GM23338 (cell line): ENCODE data around the gene RAD21L1. TPM values are rescaled to one million over a fixed set of nuclear protein-coding genes. Genes with fewer than 3 reads are reported as not detected.

Experiments
- ATAC-seq: fragments of 200-7000 bp; cut with Tn5 transposase; 3 replicates; pipeline ENCODE4 v1.9.1; 2020
- DNase-seq: peaks from one replicate; pipeline ENCODE4 v3.0.0-alpha.2; 2015; ENCODE audit warnings: low spot score
- H2AFZ ChIP-seq: fragments of 200-600 bp; sonication (generic); 2 replicates; pipeline ENCODE4 v1.8.0; 2016; ENCODE audit warnings: antibody characterized with exemption, mild to moderate bottlenecking, moderate library complexity
- H3F3A ChIP-seq: fragments of 200-600 bp; sonication (generic); replicated peaks from 2 replicates; pipeline ENCODE4 v1.8.0; 2017; ENCODE audit warnings: antibody characterized with exemption, mixed run types, low read depth
- H3K27ac ChIP-seq: fragments of 200-600 bp; sonication (generic); 2 replicates; pipeline ENCODE4 v1.6.1; 2016; ENCODE audit warnings: low read depth
- H3K27me3 ChIP-seq: fragments of 200-600 bp; sonication (generic); 2 replicates; pipeline ENCODE4 v1.8.0; 2016; ENCODE audit warnings: mild to moderate bottlenecking, mixed run types, moderate library complexity; ENCODE audit not compliant: insufficient read depth
- H3K36me3 ChIP-seq: fragments of 200-600 bp; sonication (generic); 2 replicates; pipeline ENCODE4 v1.8.0; 2016; ENCODE audit warnings: mild to moderate bottlenecking; ENCODE audit not compliant: insufficient read depth
- H3K4me1 ChIP-seq: fragments of 200-600 bp; sonication (generic); 2 replicates; pipeline ENCODE4 v1.8.0; 2016; ENCODE audit warnings: mild to moderate bottlenecking, moderate library complexity; ENCODE audit not compliant: insufficient read depth
- H3K4me2 ChIP-seq: fragments of 200-600 bp; sonication (generic); 2 replicates; pipeline ENCODE4 v1.7.1; 2017; ENCODE audit warnings: mixed run types
- H3K4me3 ChIP-seq: fragments of 200-600 bp; sonication (generic); 2 replicates; pipeline ENCODE4 v1.6.1; 2016; ENCODE audit warnings: mixed run types
- H3K79me2 ChIP-seq: fragments of 200-600 bp; sonication (generic); replicated peaks from 2 replicates; pipeline ENCODE4 v1.8.0; 2017; ENCODE audit warnings: mild to moderate bottlenecking; ENCODE audit not compliant: insufficient read depth
- H3K9me2 ChIP-seq: fragments of 200-600 bp; sonication (generic); 2 replicates; pipeline ENCODE4 v1.8.0; 2017; ENCODE audit not compliant: insufficient read depth
- H4K20me1 ChIP-seq: fragments of 200-600 bp; sonication (generic); replicated peaks from 2 replicates; pipeline ENCODE4 v1.8.0; 2017; ENCODE audit warnings: mild to moderate bottlenecking; ENCODE audit not compliant: insufficient read depth
- H3K27ac Mint-ChIP-seq: 2 replicates; pipeline ENCODE4 v1.8.0; 2020; ENCODE audit warnings: inconsistent platforms, mild to moderate bottlenecking, moderate library complexity, mixed read lengths
- H3K27me3 Mint-ChIP-seq: 3 replicates; pipeline ENCODE4 v1.8.0; 2022; ENCODE audit warnings: low read depth, mild to moderate bottlenecking, moderate library complexity, mixed read lengths, inconsistent platforms; ENCODE audit not compliant: insufficient read depth, poor library complexity
- H3K36me3 Mint-ChIP-seq: 3 replicates; pipeline ENCODE4 v1.8.0; 2021; ENCODE audit warnings: low read depth, mild to moderate bottlenecking, inconsistent platforms, moderate library complexity, mixed read lengths
- H3K4me1 Mint-ChIP-seq: 3 replicates; pipeline ENCODE4 v1.8.0; 2020; ENCODE audit warnings: mild to moderate bottlenecking, inconsistent platforms, mixed read lengths
- H3K4me3 Mint-ChIP-seq: 3 replicates; pipeline ENCODE4 v1.8.0; 2021; ENCODE audit warnings: moderate library complexity, mild to moderate bottlenecking, inconsistent platforms, mixed read lengths
- H3K9me3 Mint-ChIP-seq: 3 replicates; pipeline ENCODE4 v1.8.0; 2020; ENCODE audit warnings: moderate library complexity, mild to moderate bottlenecking, inconsistent platforms, mixed read lengths
- EZH2 ChIP-seq: fragments of 200-600 bp; sonication (generic); IDR thresholded peaks from one replicate; pipeline ENCODE4 v1.8.0; 2017; ENCODE audit warnings: antibody characterized with exemption, mild to moderate bottlenecking, low read depth; ENCODE audit not compliant: unreplicated experiment
- EZH2phosphoT487 ChIP-seq: fragments of 200-600 bp; sonication (generic); IDR thresholded peaks from one replicate; pipeline ENCODE4 v1.8.1; 2018; ENCODE audit warnings: antibody characterized with exemption; ENCODE audit not compliant: unreplicated experiment
- JUNB ChIP-seq: IDR thresholded peaks from one replicate; pipeline ENCODE4 v1.6.1; 2016; ENCODE audit warnings: antibody characterized with exemption; ENCODE audit not compliant: unreplicated experiment
- NANOG ChIP-seq: IDR thresholded peaks from 2 replicates; pipeline ENCODE4 v1.6.1; 2016; ENCODE audit warnings: antibody characterized with exemption, borderline replicate concordance
- POLR2AphosphoS5 ChIP-seq: IDR thresholded peaks from 2 replicates; pipeline ENCODE4 v1.6.1; 2016; ENCODE audit warnings: antibody characterized with exemption, low read depth
- STAT1 ChIP-seq: IDR thresholded peaks from one replicate; pipeline ENCODE4 v1.6.1; 2016; ENCODE audit warnings: antibody characterized with exemption; ENCODE audit not compliant: unreplicated experiment
- ZNF114 ChIP-seq: fragments of 250-450 bp; sonication (Bioruptor Pico); IDR thresholded peaks from 2 replicates; pipeline ENCODE4 v1.5.0; 2020; ENCODE audit warnings: mild to moderate bottlenecking, moderate library complexity
- ZNF331 ChIP-seq: fragments of 250-450 bp; sonication (Bioruptor Pico); IDR thresholded peaks from 2 replicates; pipeline ENCODE4 v1.5.0; 2020; ENCODE audit warnings: low read depth, mild to moderate bottlenecking, moderate library complexity
- polyA plus RNA-seq: library from polyadenylated mRNA; unstranded; fragments of >200 nt; fragmentation: Nextera tagmentation; extraction: Ambion mirVana; gene quantifications from 2 replicates; pipeline ENCODE4 v1.2.1, GENCODE V29; 2016
- total RNA-seq: library from RNA; depleted of rRNA; stranded (reverse); fragments of >200 nt; shearing (Covaris generic); gene quantifications from 2 replicates; pipeline ENCODE4 v1.2.3, GENCODE V29; 2014
- TF ChIP-seq, protein P1 (sequence below): IDR thresholded peaks from one replicate; pipeline ENCODE4 v1.6.1; 2018; ENCODE audit warnings: antibody characterized with exemption; ENCODE audit not compliant: unreplicated experiment
- TF ChIP-seq, protein P2 (sequence below): IDR thresholded peaks from 2 replicates; pipeline ENCODE4 v1.6.1; 2016; ENCODE audit warnings: antibody characterized with exemption
- TF ChIP-seq, protein P3 (sequence below): fragments of 250-450 bp; sonication (Bioruptor Pico); IDR thresholded peaks from 2 replicates; pipeline ENCODE4 v1.5.0; 2020; ENCODE audit warnings: mild to moderate bottlenecking, moderate library complexity

Gene RAD21L1
- total and polyA plus RNA-seq, 2 experiments from 2014 or later = 0.10 to 0.95 TPM

DNA sequence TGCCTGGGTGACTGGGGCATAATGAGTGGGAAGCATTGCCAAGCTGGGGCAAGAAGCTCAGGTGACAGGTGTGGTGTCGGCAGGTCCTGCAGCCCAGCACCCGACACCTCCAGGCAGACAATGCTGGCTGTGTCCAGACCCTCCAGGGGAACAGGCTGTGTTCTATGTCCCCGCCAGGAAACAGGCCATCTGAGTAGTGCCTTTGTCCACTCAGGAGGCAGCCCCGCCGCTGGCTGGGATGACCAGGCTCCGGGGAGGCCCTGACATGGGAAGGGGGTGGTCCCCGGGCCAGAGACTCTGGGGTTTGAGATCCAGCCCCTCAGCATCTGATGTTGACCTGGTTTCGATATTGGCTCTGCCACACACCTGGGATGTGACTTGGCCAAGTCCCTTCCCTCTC is 68.7 kb downstream of the RAD21L1 start (continued):
- no peak for TF ChIP-seq EZH2
- TF ChIP-seq ZNF114 (CRISPR knock-in tag) = no peak
- TF ChIP-seq POLR2AphosphoS5 = no peak
- TF ChIP-seq, protein P1, sequence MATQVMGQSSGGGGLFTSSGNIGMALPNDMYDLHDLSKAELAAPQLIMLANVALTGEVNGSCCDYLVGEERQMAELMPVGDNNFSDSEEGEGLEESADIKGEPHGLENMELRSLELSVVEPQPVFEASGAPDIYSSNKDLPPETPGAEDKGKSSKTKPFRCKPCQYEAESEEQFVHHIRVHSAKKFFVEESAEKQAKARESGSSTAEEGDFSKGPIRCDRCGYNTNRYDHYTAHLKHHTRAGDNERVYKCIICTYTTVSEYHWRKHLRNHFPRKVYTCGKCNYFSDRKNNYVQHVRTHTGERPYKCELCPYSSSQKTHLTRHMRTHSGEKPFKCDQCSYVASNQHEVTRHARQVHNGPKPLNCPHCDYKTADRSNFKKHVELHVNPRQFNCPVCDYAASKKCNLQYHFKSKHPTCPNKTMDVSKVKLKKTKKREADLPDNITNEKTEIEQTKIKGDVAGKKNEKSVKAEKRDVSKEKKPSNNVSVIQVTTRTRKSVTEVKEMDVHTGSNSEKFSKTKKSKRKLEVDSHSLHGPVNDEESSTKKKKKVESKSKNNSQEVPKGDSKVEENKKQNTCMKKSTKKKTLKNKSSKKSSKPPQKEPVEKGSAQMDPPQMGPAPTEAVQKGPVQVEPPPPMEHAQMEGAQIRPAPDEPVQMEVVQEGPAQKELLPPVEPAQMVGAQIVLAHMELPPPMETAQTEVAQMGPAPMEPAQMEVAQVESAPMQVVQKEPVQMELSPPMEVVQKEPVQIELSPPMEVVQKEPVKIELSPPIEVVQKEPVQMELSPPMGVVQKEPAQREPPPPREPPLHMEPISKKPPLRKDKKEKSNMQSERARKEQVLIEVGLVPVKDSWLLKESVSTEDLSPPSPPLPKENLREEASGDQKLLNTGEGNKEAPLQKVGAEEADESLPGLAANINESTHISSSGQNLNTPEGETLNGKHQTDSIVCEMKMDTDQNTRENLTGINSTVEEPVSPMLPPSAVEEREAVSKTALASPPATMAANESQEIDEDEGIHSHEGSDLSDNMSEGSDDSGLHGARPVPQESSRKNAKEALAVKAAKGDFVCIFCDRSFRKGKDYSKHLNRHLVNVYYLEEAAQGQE = no peak
- TF ChIP-seq, protein P2, sequence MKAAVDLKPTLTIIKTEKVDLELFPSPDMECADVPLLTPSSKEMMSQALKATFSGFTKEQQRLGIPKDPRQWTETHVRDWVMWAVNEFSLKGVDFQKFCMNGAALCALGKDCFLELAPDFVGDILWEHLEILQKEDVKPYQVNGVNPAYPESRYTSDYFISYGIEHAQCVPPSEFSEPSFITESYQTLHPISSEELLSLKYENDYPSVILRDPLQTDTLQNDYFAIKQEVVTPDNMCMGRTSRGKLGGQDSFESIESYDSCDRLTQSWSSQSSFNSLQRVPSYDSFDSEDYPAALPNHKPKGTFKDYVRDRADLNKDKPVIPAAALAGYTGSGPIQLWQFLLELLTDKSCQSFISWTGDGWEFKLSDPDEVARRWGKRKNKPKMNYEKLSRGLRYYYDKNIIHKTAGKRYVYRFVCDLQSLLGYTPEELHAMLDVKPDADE = no peak

DNA sequence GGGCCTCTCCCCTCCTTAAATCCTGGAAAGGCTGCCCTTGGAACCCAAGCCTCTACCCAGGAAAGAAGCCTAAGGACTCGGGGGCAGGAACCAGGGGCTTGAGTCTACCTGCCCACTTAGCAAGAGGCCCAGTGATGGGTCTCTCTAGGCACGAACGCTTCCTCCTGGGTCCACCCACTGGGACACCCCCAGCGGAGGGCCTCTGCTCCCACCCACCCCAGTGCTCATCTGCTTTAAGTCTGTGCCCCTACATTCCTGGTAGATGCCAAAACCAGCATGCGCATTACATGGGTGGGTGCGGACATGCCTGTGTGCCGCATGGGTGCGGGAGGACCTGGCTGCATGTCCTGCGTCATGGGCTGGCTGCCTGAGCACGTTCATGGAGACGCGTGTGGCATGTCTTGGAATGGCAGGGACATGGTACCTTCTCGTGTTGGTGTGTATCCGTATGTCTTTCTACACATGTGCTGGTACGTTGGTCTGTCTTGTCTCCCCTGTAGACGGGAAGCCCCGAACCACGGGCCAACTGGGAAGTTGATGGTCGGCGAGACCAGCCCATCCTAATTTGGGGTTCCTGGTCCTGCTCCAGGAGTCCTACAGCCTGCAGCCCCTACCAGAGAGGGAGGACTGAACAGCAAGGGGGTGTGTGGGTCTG is 69.6 kb downstream of the RAD21L1 start:
- Histone ChIP-seq H3K4me2 (no peak overlapping the region), H2AFZ (no peak overlapping the region), H3K4me3 (no peak overlapping the region), H3K4me1 (no peaks in the 10 kb centered on the region), H3K9me2 (no peaks in the 10 kb centered on the region), H3K27ac (no peak overlapping the region), H3K27me3 (no peaks in the 10 kb centered on the region), H4K20me1 (no peaks in the 10 kb centered on the region), H3F3A (no peaks in the 10 kb centered on the region), H3K79me2 (no peaks in the 10 kb centered on the region), H3K36me3 (no peaks in the 10 kb centered on the region)
- DNase-seq (no peak), ATAC-seq (no peak)
- H3K4me1 Mint-ChIP-seq = no peaks in the 10 kb centered on the region
- peaks cover 4% of the 10 kb centered on the region for H3K27me3 Mint-ChIP-seq
- no peak overlapping the region for H3K4me3 Mint-ChIP-seq
- no peaks in the 10 kb centered on the region for H3K36me3 Mint-ChIP-seq
- no peaks in the 10 kb centered on the region for H3K9me3 Mint-ChIP-seq
- no peak overlapping the region for H3K27ac Mint-ChIP-seq
- TF ChIP-seq ZNF331 = no peak
- no peak for TF ChIP-seq JUNB
- no peak for TF ChIP-seq EZH2phosphoT487
- TF ChIP-seq POLR2AphosphoS5 = no peak
- TF ChIP-seq STAT1 = no peak
- TF ChIP-seq, protein P1 = no peak
- TF ChIP-seq, protein P3, sequence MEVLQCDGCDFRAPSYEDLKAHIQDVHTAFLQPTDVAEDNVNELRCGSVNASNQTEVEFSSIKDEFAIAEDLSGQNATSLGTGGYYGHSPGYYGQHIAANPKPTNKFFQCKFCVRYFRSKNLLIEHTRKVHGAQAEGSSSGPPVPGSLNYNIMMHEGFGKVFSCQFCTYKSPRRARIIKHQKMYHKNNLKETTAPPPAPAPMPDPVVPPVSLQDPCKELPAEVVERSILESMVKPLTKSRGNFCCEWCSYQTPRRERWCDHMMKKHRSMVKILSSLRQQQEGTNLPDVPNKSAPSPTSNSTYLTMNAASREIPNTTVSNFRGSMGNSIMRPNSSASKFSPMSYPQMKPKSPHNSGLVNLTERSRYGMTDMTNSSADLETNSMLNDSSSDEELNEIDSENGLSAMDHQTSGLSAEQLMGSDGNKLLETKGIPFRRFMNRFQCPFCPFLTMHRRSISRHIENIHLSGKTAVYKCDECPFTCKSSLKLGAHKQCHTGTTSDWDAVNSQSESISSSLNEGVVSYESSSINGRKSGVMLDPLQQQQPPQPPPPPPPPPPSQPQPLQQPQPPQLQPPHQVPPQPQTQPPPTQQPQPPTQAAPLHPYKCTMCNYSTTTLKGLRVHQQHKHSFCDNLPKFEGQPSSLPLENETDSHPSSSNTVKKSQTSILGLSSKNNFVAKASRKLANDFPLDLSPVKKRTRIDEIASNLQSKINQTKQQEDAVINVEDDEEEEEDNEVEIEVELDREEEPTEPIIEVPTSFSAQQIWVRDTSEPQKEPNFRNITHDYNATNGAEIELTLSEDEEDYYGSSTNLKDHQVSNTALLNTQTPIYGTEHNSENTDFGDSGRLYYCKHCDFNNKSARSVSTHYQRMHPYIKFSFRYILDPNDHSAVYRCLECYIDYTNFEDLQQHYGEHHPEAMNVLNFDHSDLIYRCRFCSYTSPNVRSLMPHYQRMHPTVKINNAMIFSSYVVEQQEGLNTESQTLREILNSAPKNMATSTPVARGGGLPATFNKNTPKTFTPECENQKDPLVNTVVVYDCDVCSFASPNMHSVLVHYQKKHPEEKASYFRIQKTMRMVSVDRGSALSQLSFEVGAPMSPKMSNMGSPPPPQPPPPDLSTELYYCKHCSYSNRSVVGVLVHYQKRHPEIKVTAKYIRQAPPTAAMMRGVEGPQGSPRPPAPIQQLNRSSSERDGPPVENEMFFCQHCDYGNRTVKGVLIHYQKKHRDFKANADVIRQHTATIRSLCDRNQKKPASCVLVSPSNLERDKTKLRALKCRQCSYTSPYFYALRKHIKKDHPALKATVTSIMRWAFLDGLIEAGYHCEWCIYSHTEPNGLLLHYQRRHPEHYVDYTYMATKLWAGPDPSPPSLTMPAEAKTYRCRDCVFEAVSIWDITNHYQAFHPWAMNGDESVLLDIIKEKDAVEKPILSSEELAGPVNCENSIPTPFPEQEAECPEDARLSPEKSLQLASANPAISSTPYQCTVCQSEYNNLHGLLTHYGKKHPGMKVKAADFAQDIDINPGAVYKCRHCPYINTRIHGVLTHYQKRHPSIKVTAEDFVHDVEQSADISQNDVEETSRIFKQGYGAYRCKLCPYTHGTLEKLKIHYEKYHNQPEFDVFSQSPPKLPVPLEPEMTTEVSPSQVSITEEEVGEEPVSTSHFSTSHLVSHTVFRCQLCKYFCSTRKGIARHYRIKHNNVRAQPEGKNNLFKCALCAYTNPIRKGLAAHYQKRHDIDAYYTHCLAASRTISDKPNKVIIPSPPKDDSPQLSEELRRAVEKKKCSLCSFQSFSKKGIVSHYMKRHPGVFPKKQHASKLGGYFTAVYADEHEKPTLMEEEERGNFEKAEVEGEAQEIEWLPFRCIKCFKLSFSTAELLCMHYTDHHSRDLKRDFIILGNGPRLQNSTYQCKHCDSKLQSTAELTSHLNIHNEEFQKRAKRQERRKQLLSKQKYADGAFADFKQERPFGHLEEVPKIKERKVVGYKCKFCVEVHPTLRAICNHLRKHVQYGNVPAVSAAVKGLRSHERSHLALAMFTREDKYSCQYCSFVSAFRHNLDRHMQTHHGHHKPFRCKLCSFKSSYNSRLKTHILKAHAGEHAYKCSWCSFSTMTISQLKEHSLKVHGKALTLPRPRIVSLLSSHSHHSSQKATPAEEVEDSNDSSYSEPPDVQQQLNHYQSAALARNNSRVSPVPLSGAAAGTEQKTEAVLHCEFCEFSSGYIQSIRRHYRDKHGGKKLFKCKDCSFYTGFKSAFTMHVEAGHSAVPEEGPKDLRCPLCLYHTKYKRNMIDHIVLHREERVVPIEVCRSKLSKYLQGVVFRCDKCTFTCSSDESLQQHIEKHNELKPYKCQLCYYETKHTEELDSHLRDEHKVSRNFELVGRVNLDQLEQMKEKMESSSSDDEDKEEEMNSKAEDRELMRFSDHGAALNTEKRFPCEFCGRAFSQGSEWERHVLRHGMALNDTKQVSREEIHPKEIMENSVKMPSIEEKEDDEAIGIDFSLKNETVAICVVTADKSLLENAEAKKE = no peak
- TF ChIP-seq NANOG = no peak
